NOMO-1 treated with dmso at 0.1 percent for 144 hours (cell line): ENCODE measurements around the gene DUSP2.

Experiments used
- DNase-seq: peaks from one replicate; lab custom pipeline; 2025; ENCODE audit not compliant: unreplicated experiment; lab: John Stamatoyannopoulos, UW

DUSP2 gene

GRCh38 chr2:96145036-96145847 lies at the start of gene DUSP2:
Gene DUSP2, minus strand, starts transcription at chr2:96145440. Its CDS starts 86 bp downstream, at chr2:96145354.
- peak; percentile 76 for DNase-seq

- no peak for DNase-seq
These were observed 46.9 kb upstream of the DUSP2 start for GRCh38 chr2:96191937-96192670.

GRCh38 chr2:96188821-96189526 lies 43.7 kb upstream of the DUSP2 start:
- no peak for DNase-seq

- DNase-seq, result no peak
These were observed 41.3 kb upstream of the DUSP2 start for GRCh38 chr2:96186562-96186961.

- no peak for DNase-seq
These were observed 40.3 kb upstream of the DUSP2 start for GRCh38 chr2:96185516-96185915.

GRCh38 chr2:96184989-96185388 lies 39.7 kb upstream of the DUSP2 start:
- no peak for DNase-seq

- DNase-seq, result no peak
These were observed 38.9 kb upstream of the DUSP2 start for GRCh38 chr2:96184188-96184587.

GRCh38 chr2:96181529-96181928 lies 36.3 kb upstream of the DUSP2 start:
- no peak for DNase-seq

- DNase-seq, result no peak
These were observed 35.3 kb upstream of the DUSP2 start for GRCh38 chr2:96180521-96180920.

- no peak for DNase-seq
These were observed 34.8 kb upstream of the DUSP2 start for GRCh38 chr2:96180002-96180401.

- no peak for DNase-seq
These were observed 31.4 kb upstream of the DUSP2 start for GRCh38 chr2:96176661-96177060.

- DNase-seq, result no peak
These were observed 30.7 kb upstream of the DUSP2 start for GRCh38 chr2:96175951-96176350.

GRCh38 chr2:96174251-96175144 lies 29.3 kb upstream of the DUSP2 start:
- DNase-seq, result peak; percentile 49

GRCh38 chr2:96171831-96172230 lies 26.6 kb upstream of the DUSP2 start:
- DNase-seq, result no peak

- no peak for DNase-seq
These were observed 25.4 kb upstream of the DUSP2 start for GRCh38 chr2:96170626-96171025.

- no peak for DNase-seq
These were observed 24.7 kb upstream of the DUSP2 start for GRCh38 chr2:96169868-96170507.

GRCh38 chr2:96167407-96168013 lies 22.3 kb upstream of the DUSP2 start:
- no peak for DNase-seq

GRCh38 chr2:96164459-96165184 lies 19.4 kb upstream of the DUSP2 start:
- DNase-seq, result no peak

- DNase-seq, result no peak
These were observed 18.7 kb upstream of the DUSP2 start for GRCh38 chr2:96163768-96164429.
